Muscle of back (tissue), 11 donors: ENCODE data around the gene GRK1. TPM values are rescaled to one million over a fixed set of nuclear protein-coding genes. Genes with fewer than 3 reads are reported as not detected.

Experiments
- DNase-seq, 3 donors: peaks; one replicate each; pipeline versions ENCODE4 v3.0.0 to v3.0.0-alpha.2; 2013
- polyA plus RNA-seq, 10 donors: library from polyadenylated mRNA; unstranded; fragments of 120-200 nt; gene quantifications; one replicate each; pipeline ENCODE4 v1.2.1, GENCODE V29; 2013; ENCODE audit not compliant: insufficient read length in 10 of 10

Gene GRK1
- polyA plus RNA-seq, 10 donors, result 0.08 to 0.46 (median 0.25) TPM; not detected in 1

DNA sequence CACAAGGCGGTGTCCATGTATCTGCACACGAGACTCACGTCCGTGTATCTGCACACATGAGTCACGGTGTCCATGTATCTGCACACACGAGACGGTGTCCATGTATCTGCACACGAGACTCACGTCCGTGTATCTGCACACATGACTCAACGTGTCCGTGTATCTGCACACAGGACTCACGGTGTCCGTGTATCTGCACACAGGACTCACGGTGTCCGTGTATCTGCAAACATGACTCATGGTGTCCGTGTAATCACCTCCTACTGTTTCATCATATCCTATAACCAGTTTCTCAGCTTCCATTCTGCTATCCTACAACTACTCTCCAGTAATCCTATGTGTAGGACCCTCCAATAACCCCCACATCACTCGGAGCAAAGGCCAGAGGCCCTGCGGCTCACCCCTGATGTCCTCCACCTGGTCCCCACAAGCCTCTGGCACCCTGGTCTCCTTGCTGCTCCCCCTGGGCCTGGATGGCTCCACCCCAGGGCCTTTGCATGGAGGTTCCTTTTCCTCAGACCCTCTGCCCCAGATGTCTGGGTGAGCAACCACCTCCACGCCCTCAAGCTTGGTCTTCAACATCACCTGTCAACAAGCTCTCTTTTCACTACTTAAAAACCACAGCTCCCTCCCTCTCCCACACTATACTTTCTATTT lies 89.5 kb downstream of the GRK1 start:
- DNase-seq, result no peak

DNA sequence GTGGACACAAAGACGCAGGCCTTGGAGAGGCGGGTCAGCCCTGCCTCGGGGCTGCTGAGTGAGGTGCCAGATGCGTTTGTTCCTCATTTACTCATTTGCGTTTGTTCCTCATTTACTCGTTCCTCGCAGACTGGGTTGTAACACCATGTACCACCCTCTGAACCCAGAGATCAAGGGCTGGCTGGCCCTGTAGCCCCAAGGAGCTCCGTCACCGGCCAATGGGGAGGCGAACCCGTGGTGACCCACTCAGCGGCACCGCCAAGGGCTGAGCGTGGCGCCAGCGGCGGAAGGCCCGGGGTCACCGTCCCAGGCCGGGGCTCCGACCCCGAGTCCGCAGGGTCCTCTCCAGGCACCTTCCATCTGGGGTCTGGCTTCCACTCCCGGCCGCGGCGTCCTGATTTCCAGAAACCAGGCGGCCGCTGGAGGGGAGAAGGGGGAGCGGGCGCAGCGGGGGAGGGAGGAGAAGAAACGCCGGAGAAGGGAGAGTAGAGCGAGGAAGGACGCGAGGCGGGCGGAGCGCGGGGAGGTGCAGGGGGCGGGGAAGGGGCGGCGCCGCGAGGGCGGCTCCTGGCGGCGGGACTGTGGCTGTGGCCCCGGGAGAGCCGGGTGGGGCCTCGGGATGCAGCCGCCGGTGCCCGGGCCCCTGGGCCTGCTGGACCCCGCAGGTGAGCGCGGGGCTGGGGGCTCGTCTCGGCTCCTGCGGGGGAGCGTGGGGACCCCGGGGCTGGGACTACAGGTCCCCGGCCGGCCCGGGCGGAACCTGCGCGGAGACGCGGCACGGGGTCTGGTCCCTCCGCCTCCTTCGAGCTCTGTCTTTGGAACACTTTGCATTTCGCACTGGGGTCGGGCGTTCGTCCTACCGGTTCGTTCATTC lies 91.9 kb downstream of the GRK1 start, which contains the start of gene TMEM255B:
TMEM255B (plus strand) TSS at position 576 of the 874 bp plus-strand sequence; CDS start at position 620, 44 bp downstream.
- DNase-seq, result peak; percentile 51 to 88 (median 76)

DNA sequence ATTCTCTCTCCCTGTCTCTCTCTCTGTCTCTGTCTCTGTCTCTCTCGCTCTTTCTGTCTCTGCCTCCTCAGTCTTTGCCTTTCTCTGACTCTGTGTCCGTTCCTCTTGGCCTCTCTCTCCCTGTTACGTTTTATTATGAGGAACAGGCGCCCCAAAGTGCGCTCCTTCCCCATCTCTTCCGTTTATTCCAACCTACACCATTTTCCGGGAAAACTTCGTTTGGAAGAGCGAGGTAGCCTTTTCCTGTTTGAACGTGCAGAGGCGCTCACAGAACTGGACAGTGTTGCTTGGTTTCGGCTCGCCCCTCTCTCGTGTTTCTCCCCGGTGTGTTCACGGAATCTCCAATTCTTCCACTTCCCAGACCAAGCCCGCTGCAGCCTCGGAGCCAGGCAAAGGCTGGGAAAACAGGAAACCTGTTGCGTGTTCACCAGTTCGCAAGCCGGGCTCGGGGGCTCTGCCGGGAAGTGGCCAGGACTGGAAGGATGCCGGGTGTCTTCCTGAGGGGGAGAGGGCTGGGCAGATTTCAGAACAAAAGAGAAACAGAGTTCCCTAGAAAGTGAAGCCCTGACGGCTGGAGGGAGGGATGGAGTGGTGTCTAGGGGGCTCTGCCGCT lies 92.6 kb downstream of the GRK1 start:
- DNase-seq, result peak in 2 of 3 donors; percentile 25 to 55

DNA sequence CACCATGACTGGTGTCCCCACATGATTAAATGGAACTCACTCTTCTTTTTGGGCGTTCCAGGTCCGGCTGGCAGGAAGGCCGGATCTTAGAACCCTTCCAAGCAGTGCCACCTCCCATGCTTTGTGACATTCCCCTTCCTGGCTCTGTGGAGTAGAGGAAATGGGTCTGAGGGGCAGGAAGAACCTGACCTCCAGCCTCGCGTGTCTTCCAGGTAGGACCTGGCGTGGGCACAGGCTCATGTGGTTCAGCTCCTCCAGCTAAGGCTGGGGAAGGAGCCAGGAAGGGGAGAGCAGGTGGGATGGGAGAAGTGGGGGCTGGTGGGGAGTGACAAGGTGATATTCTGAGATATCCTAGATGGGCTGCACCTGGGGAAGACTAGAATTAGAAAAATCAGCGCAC lies 94.1 kb downstream of the GRK1 start:
- DNase-seq, result no peak

DNA sequence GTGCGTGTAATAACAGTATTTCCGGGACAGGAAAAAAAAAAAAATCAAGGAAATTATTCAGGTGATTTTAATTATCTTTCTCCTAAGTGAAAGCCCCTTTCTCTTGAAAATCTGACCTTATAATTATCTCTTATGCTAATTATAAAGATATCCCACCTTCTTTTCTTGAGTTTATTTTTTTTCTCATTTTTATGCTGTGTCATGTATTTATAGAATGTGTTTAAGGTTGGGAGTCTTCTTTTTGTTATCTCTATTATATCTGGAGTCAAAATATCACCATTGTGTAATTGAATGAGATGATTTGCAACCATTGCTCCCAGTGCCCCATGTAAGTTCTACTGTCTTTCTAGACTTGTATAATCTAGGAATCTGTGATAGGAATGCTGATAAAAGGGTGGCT lies 95.1 kb downstream of the GRK1 start:
- no peak for DNase-seq

DNA sequence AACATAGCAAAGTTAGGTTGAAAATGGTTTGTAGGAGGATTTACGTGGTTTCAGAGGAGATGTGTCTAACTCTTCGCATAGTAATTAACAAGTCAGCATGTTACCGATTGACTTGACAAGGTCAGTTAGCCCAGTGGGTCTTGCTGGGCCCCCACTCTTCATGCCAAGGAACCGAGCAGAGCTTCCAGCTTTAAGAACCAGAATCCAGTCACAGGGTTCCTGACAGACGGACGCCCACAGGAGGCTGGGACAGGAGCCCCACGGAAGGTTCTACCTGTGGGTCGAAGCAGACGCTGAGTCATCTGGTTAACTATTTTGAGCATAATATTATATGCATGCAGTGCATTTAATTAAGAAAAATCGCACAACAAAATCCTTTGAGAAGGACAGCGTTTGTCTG lies 95.5 kb downstream of the GRK1 start:
- no peak for DNase-seq

DNA sequence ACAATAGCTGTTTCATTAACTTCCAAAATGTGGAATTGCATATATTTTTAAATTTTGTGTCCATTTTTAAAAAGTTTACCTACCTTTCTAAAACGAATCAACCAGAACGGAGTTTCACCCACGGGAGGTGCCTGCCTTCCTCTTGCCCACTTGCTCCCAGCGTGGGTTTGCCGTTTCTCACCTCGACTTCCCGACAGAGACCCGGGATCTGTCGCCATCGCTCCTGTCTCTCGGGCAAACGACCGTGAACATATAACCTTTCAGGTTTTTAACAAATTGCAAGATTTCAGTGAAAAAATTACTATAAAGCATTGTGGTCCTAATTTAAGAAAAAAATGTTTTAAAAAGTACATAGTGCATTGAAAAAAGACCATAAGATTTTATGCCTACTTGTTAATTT lies 96.2 kb downstream of the GRK1 start:
- DNase-seq, result no peak

DNA sequence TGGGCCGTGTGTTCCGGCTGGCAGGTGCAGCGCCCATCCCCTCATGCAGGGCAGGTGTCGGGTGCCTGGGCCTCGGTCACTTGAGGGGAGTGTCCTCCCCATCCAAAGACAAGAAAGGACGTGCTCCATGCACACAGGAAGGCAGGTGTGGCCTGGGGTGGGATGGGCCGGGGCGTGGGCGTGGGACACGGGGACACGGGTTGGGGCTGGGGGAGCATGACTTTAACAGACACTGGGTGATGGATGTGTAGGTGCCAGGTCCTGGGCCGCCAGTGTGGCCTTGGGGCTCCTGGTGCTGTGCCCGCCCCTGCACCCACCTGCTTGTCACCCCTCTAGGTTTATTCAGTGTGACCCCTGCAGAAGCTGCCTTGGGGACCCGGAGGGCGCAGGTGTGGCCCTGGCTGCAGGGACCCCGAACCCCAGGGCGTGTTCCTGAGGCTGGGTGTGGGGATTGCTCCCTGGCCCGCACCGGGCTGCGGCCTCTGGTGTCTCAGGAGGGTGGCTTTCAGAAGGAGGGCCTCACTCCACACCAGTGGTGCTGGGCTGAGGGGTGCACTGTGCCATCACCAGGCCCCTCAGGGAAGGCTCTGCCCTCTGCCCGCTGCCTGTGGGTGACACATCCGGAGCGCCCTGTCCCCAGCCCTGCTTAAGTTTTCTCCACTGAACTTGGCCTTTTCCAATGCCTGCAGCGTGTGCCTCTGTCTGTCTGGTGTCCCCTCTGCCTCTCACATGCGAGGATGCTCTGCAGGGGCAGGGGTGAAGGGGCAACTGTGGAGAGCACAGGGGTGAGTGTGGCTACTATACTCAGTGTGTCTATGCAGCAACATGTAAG lies 97.2 kb downstream of the GRK1 start:
- DNase-seq, result no peak

DNA sequence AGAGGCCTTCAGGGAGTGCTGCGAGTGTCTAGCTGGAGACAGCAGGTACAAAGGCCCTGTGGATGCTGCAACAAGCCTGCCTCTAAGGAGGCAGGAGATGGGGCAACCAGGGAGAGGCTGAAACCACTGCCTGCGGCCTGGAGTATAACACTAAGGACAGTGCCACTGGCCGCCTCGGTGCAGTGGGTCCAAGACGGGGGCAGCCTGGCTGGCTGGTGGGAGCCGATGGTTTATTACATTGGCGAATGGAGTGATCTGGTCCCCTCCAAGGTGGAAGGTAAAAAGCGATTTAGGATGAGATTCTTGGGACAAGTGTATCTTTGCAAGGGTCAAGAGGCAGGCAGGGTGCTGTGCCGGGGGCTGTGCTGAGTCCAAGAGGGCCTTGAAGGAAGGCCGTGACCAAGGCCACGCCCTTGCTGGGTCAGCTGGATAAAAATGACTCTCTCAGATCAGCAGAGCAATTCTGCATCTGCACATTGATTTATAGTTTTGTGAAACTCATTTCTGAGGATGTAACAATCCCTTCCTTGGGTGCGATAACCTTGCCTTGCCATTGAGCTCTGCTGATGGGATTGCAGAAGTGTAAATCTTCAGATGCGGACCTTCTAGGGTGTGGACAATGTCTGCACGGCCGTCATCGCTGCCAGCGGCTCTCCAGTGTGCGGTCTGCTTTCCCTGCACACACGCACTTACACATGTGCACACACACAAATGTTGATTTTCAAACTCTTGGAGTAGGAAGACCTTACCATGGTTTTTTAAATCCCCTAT lies 98.0 kb downstream of the GRK1 start:
- no peak for DNase-seq

DNA sequence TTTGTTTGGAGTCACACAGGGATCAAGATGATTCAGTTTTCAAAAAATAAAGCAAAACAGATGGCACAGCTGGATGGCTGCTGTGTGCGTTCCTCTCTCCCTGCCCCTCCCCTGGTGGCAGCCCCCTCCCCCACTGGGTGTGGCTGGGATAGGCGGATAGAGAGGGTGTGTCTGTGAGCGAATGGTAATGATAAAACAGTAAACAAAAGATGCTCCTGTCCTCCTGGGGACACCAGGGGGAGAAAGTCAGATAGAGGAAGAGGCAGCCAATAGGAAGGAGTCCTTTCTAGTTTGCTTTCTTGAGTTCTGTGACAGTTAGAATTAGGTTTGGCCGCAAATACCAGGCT lies 98.5 kb downstream of the GRK1 start:
- peak in 1 of 3 donors; percentile 35 for DNase-seq

DNA sequence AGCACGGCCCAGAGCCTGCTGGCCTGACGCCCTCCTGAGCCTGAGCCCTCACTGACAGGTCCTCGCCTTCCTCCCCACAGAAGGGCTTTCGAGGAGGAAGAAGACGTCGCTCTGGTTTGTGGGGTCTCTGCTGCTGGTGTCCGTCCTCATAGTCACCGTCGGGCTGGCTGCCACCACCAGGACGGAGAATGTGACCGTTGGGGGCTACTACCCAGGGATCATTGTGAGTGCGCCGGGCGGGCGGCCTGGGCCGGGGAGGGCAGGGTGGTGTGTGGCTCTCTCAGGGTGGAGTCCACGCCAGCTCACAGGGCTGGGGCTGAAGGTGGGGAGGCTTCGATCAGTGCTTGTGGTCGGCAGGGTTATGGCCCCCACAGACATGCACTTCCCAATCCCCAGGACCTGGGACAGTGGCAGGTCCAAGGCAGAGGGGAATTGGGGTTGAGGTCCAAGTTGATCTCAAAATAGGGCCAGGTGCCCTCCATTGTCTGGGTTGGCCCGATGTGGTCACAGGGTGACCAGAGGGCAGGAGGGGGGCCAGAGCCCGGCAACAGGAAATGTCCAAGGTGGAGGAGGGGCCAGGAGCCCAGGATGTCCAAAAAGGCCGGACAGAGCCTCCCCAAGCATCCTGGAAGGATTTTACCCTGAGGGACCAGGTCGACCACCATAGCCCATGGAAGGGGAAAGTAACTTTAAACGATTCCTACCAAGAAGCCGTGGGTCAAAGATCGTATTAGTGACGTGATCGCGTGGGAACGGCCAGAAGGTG lies 99.2 kb downstream of the GRK1 start:
- no peak for DNase-seq

DNA sequence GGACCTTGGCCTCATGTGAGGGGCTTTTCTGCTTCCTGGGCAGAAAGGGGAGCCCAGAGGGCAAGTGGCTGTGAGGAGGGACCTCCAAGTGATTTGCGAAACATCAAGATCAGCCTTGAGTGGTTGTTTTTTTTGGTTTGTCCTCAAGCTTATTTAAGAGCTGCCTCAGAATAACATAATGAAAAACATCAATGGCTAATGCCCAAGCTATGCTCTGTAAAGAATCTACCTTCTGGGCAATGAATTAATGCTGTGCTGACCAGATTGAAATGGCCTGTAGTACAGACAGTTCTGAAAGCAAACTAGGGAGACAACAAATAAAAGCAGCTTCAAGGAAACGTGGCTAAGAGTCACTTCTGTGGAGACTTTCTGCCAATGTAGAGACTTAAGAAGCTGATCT lies 100.3 kb downstream of the GRK1 start:
- DNase-seq, result no peak

DNA sequence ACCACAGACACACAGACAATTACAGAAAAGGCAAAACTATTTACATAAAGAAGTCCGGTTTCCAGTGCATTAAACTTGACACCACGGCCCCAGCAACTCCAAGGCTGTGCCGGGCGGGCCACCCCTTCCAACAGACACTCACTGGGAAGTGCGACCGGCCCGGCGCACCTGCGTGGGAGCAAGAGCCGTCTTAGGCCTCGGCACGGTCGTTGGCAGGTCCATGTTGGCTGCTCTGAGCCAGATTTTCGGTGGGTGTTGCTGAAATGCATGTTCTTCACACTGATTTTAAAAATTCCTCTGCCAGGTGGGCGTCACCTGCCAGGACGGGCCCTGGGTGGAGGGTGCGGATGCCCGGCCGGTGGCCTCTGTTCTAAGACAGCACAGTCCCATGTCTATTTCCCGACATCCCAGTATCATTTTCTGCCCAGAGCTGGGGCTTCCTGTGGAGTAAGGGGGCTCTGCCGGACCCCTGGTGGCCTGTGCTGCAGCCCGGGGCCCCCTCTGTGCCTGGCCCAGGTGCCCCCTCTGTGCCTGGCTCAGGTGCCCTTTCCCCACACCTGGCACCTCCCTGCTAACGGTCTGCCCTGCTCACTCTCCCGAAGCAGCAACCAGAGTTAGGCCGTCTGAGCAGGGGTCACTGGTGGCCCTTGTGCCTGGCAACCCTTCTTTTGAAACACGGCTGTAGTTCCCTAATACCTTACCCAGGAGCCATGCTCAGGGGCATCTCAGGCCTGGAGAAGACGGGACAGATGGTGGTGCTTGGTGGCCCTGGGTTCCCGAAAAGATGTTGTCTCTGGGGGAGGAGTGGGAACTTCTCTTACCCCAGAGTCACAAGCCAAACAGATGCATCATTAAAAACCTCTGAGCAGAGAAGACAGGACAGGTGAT lies 101.2 kb downstream of the GRK1 start:
- DNase-seq, result no peak

DNA sequence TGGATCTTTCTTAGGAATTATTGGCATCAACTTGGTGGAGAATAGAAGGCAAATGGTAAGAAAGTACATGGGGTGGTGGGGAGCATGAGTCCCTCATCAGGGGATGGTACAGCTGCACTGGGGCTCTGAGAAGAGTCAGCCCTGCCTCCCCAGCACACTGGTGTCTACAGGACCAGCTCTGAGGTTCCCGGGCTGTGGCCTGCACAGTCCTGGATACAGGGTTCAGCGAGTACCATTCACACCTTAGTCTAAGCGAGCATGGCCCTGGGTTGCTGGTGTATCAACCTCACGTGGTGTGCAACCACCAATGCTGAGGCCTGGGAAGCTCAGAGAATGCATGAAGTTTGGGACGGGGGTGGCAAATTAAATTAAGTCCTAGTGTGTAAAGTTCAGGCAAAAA lies 102.1 kb downstream of the GRK1 start:
- no peak for DNase-seq

DNA sequence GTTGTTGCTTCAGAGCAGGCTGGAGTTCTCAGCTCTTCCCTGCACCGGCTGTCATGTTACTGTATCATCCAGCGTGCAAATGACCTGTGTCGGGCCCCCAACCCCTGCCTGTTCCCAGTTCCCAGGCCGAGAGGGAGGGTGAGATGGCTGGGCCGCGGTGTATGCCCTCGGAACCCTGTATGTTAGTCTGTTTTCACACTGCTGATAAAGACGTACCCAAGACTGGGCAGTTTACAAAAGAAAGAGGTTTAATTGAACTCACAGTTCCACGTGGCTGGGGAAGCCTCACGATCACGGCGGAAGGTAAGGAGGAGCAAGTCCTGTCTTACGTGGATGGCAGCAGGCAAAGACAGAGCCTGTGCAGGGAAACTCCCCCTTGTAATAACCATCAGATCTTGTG lies 102.9 kb downstream of the GRK1 start:
- no peak for DNase-seq

DNA sequence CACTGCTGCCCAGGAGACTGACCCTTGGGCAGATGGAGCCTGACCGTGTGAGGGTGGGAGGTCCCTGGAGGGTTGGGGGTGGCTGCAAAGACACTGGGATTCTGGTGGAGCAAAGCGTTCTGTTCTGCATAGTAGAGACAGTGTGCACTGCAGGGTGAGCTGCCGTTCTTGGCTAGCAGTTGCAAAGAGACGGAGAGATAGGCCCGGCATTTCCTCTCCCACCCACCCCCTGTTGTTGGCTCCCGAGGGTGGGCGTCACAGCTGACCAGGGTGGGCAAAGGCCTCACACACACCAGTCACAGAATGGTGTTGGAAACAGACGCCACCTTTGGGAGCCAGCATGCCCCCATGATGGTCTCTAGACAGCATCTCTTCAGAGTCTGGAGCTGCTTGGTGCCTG lies 103.4 kb downstream of the GRK1 start:
- no peak for DNase-seq

DNA sequence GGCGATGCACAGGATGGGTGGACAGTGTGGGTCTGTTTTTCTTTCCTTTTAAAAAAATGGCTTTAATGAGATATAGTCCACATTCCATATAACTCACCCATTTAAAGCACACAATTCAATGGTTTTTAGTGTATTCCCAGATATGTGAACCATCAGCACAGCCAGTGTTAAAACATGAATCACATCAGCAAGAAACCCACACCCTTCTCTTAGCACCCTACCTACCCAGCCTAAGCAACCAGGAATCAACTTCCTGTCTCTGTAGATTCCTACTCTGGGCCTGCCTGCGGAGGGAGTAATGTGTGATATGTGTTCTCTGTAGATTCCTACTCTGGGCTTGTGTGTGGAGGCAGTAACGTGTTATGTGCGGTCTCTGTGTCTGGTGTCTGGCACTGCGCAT lies 103.9 kb downstream of the GRK1 start:
- no peak for DNase-seq

DNA sequence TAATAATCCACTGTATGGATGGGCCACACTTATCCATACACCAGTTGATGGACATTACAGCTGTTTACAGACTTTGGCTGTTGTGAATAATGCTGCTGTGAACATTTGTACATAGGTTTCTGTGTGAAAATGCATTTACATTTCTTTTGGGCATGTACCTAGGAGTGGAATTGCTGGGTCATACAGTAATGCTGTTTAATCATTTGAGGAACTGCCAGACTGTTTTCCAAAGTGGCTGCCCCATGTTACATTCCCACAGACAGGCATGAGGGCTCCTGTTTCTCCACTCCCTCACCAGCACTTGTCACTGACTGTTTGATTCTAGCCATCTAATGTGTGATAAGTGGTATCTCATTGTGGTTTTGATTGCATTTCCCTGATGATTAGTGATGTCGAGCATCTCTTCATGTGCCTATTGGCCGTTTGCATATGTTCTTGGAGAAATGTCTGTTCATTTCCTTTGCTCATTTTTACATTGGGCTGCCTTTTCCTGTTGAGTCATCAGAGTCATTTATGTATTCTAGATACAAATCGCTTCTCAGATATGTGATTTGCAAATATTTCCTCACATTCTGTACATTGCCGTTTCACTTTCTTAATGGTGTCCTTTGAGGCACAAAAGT lies 104.8 kb downstream of the GRK1 start:
- DNase-seq, result no peak
